IMR-90 (cell line): ENCODE results near the gene FGF3. TPM values are rescaled to one million over a fixed set of nuclear protein-coding genes. Genes with fewer than 3 reads are reported as not detected.

Experiments
- ATAC-seq: fragments of 200-7000 bp; cut with Tn5 transposase; 2 replicates; pipeline ENCODE4 v1.9.1; 2020; ENCODE audit warnings: low read depth, mild to moderate bottlenecking, moderate library complexity
- BruUV-seq: library from RNA; stranded (reverse); fragments of 400-500 nt; replicated peaks from 2 replicates; lab custom pipeline; 2021; lab: Mats Ljungman, UMichigan
- CTCF ChIA-PET: fragments of 300-600 bp; formaldehyde crosslinking; extraction: SDS; loops from one replicate; lab custom pipeline; 2021; ENCODE audit warnings: antibody characterized with exemption; lab: Yijun Ruan, JAX
- POLR2A ChIA-PET: fragments of 300-600 bp; sonication (Branson Sonifier 250); formaldehyde crosslinking; loops from one replicate; lab custom pipeline; 2022; ENCODE audit warnings: antibody characterized with exemption; ENCODE audit not compliant: unreplicated experiment; lab: Charles Lee
- DNase-seq: peaks from one replicate; pipeline ENCODE4 v3.0.0; 2013
- H2AFZ ChIP-seq: replicated peaks from 2 replicates; pipeline ENCODE3; 2013; ENCODE audit warnings: low read length, mild to moderate bottlenecking; ENCODE audit not compliant: poor library complexity
- H2AK5ac ChIP-seq: 2 replicates; pipeline ENCODE4 v1.6.1; 2013; ENCODE audit warnings: low read depth, low read length, inconsistent platforms
- H2AK9ac ChIP-seq: replicated peaks from 2 replicates; pipeline ENCODE3; 2013; ENCODE audit warnings: mild to moderate bottlenecking, low read depth, low read length, moderate library complexity; ENCODE audit not compliant: poor library complexity
- H2BK120ac ChIP-seq: 2 replicates; pipeline ENCODE4 v1.6.1; 2013; ENCODE audit warnings: low read depth, low read length, inconsistent platforms
- H2BK15ac ChIP-seq: 3 replicates; pipeline ENCODE4 v1.6.1; 2013; ENCODE audit warnings: low read depth, low read length, inconsistent platforms
- H2BK20ac ChIP-seq: 2 replicates; pipeline ENCODE4 v1.6.1; 2013; ENCODE audit warnings: low read depth, mild to moderate bottlenecking, inconsistent platforms, low read length, moderate library complexity
- H2BK5ac ChIP-seq: 2 replicates; pipeline ENCODE4 v1.6.1; 2013; ENCODE audit warnings: mild to moderate bottlenecking, low read depth, low read length, inconsistent platforms; ENCODE audit not compliant: poor library complexity, severe bottlenecking
- H3K14ac ChIP-seq: replicated peaks from 2 replicates; pipeline ENCODE4 v1.6.1; 2013; ENCODE audit warnings: low read depth, low read length, inconsistent platforms
- H3K18ac ChIP-seq: 2 replicates; pipeline ENCODE4 v1.6.1; 2013; ENCODE audit warnings: low read depth, low read length, control low read depth
- H3K23ac ChIP-seq: 2 replicates; pipeline ENCODE4 v1.6.1; 2013; ENCODE audit warnings: low read depth, low read length, inconsistent platforms
- H3K27ac ChIP-seq: 2 replicates; pipeline ENCODE4 v1.5.1; 2013; ENCODE audit warnings: mild to moderate bottlenecking, control low read depth, low read length; ENCODE audit not compliant: insufficient read depth
- H3K27me3 ChIP-seq: 2 replicates; pipeline ENCODE4 v1.6.1; 2013; ENCODE audit warnings: low read length; ENCODE audit not compliant: control insufficient read depth, insufficient read depth
- H3K36me3 ChIP-seq: 2 replicates; pipeline ENCODE4 v1.6.1; 2013; ENCODE audit warnings: low read length, mixed read lengths; ENCODE audit not compliant: control insufficient read depth, insufficient read depth
- H3K4ac ChIP-seq: 2 replicates; pipeline ENCODE4 v1.6.1; 2013; ENCODE audit warnings: low read depth, low read length, inconsistent platforms
- H3K4me1 ChIP-seq: 2 replicates; pipeline ENCODE4 v1.6.1; 2013; ENCODE audit warnings: low read length, mixed read lengths; ENCODE audit not compliant: control insufficient read depth, insufficient read depth
- H3K4me2 ChIP-seq: 2 replicates; pipeline ENCODE4 v1.6.1; 2013; ENCODE audit warnings: low read depth, mild to moderate bottlenecking, control low read depth, low read length, moderate library complexity
- H3K4me3 ChIP-seq: 2 replicates; pipeline ENCODE4 v1.5.1; 2013; ENCODE audit warnings: low read depth, mild to moderate bottlenecking, control low read depth, low read length, moderate library complexity; ENCODE audit not compliant: insufficient read depth
- H3K56ac ChIP-seq: 2 replicates; pipeline ENCODE4 v1.6.1; 2013; ENCODE audit warnings: low read length, inconsistent platforms; ENCODE audit not compliant: insufficient read depth; ENCODE audit errors: extremely low read depth
- H3K79me1 ChIP-seq, 2 experiments: 2 replicates each; pipeline ENCODE4 v1.6.1; 2013; ENCODE audit warnings: low read length in 2 of 2, inconsistent platforms in 1 of 2, low read depth in 1 of 2
- H3K9ac ChIP-seq: 2 replicates; pipeline ENCODE4 v1.6.1; 2013; ENCODE audit warnings: low read depth, low read length, control low read depth
- H3K9me1 ChIP-seq: 2 replicates; pipeline ENCODE4 v1.6.1; 2013; ENCODE audit warnings: low read length, inconsistent platforms; ENCODE audit not compliant: insufficient read depth
- H3K9me3 ChIP-seq: 2 replicates; pipeline ENCODE4 v1.6.1; 2013; ENCODE audit warnings: low read length; ENCODE audit not compliant: control insufficient read depth, insufficient read depth
- H4K20me1 ChIP-seq: 2 replicates; pipeline ENCODE4 v1.6.1; 2013; ENCODE audit warnings: low read length, inconsistent platforms; ENCODE audit not compliant: insufficient read depth
- H4K5ac ChIP-seq: 2 replicates; pipeline ENCODE4 v1.6.1; 2013; ENCODE audit warnings: mild to moderate bottlenecking, low read depth, low read length, control low read depth
- H4K8ac ChIP-seq, 2 experiments: 2 replicates each; pipeline ENCODE4 v1.6.1; 2013; ENCODE audit warnings: low read depth in 2 of 2, low read length in 2 of 2, control low read depth in 1 of 2, inconsistent platforms in 1 of 2
- H4K91ac ChIP-seq: 2 replicates; pipeline ENCODE4 v1.6.1; 2013; ENCODE audit warnings: low read depth, low read length, inconsistent platforms; ENCODE audit not compliant: insufficient read depth
- BHLHE40 ChIP-seq: fragments of 150-350 bp; IDR thresholded peaks from 2 replicates; pipeline ENCODE4 v1.6.1; 2016; ENCODE audit warnings: mild to moderate bottlenecking, low read depth, low read length
- CEBPB ChIP-seq: IDR thresholded peaks from 2 replicates; pipeline ENCODE4 v1.6.1; 2012; ENCODE audit warnings: low read depth, low read length, improper control_type of control experiment
- CHD1 ChIP-seq: IDR thresholded peaks from 2 replicates; pipeline ENCODE4 v1.6.1; 2012; ENCODE audit warnings: low read depth, low read length, improper control_type of control experiment
- FOS ChIP-seq: fragments of 150-350 bp; IDR thresholded peaks from 2 replicates; pipeline ENCODE4 v1.6.1; 2016; ENCODE audit warnings: low read depth, low read length
- MAFK ChIP-seq: IDR thresholded peaks from 2 replicates; pipeline ENCODE4 v1.6.1; 2012; ENCODE audit warnings: low read depth, low read length, improper control_type of control experiment
- MAZ ChIP-seq: IDR thresholded peaks from 2 replicates; pipeline ENCODE4 v1.6.1; 2012; ENCODE audit warnings: low read depth, mild to moderate bottlenecking, low read length, improper control_type of control experiment, moderate library complexity, borderline replicate concordance
- MXI1 ChIP-seq: IDR thresholded peaks from 2 replicates; pipeline ENCODE4 v1.6.1; 2012; ENCODE audit warnings: low read depth, mild to moderate bottlenecking, low read length, moderate library complexity, borderline replicate concordance
- NFE2L2 ChIP-seq: fragments of 150-350 bp; IDR thresholded peaks from 2 replicates; pipeline ENCODE4 v1.6.1; 2016; ENCODE audit warnings: low read depth, mild to moderate bottlenecking, low read length
- POLR2A ChIP-seq: IDR thresholded peaks from 2 replicates; pipeline ENCODE4 v1.6.1; 2012; ENCODE audit warnings: mild to moderate bottlenecking, low read depth, low read length
- RCOR1 ChIP-seq: IDR thresholded peaks from 2 replicates; pipeline ENCODE4 v1.6.1; 2012; ENCODE audit warnings: mild to moderate bottlenecking, low read length, improper control_type of control experiment; ENCODE audit not compliant: insufficient replicate concordance
- RFX5 ChIP-seq: IDR thresholded peaks from 2 replicates; pipeline ENCODE4 v1.8.0; 2012; ENCODE audit warnings: low read depth, mild to moderate bottlenecking, low read length, moderate library complexity
- SMC3 ChIP-seq: fragments of 150-350 bp; IDR thresholded peaks from 2 replicates; pipeline ENCODE4 v1.6.1; 2016; ENCODE audit warnings: low read depth, mild to moderate bottlenecking, antibody characterized with exemption, low read length, moderate library complexity
- USF2 ChIP-seq: fragments of 150-350 bp; IDR thresholded peaks from 2 replicates; pipeline ENCODE4 v1.6.1; 2017; ENCODE audit warnings: mild to moderate bottlenecking, antibody characterized with exemption, low read length, low read depth
- WGBS, 2 experiments: methylation state at CpG; one replicate each; pipeline versions ENCODE4 v1.1.5 to v1.1.7; 2013; ENCODE audit warnings: missing lambda C conversion rate in 2 of 2; ENCODE audit not compliant: insufficient read length in 1 of 2; ENCODE audit errors: extremely low coverage in 2 of 2; 5-methylcytosine and 5-hydroxymethylcytosine counted together
- dilution Hi-C: fragments of 300-500 bp; cut with HindIII; formaldehyde crosslinking; loops from one replicate; pipeline ENCODE4 v1.14.3; 2018; ENCODE audit warnings: low sequenced_read_pairs; ENCODE audit not compliant: unreplicated experiment
- in situ Hi-C: fragments of 300-500 bp; cut with MboI; formaldehyde crosslinking; loops from 3 replicates; pipeline ENCODE4 v1.14.3; 2019; ENCODE audit warnings: low sequenced_read_pairs, inconsistent platforms, mixed read lengths
- intact Hi-C: fragments of 100-400 bp; cut with micrococcal nuclease; formaldehyde crosslinking; loops from 2 replicates; pipeline ENCODE4 v1.10.0; 2022
- polyA plus RNA-seq, 3 experiments: library from polyadenylated mRNA; depleted of rRNA; stranded (reverse); fragments of >200 nt; gene quantifications; 2 replicates each; pipeline ENCODE4 v1.2.3, GENCODE V29; 2012; ENCODE audit warnings: low replicate concordance in 1 of 3
- total RNA-seq: library from RNA; depleted of rRNA; stranded (reverse); fragments of >200 nt; gene quantifications from 2 replicates; pipeline ENCODE4 v1.2.3, GENCODE V29; 2012
- TF ChIP-seq, protein P1 (sequence below): fragments of 150-350 bp; IDR thresholded peaks from 2 replicates; pipeline ENCODE4 v1.6.1; 2016; ENCODE audit warnings: low read depth, mild to moderate bottlenecking, low read length, moderate library complexity, borderline replicate concordance
- TF ChIP-seq, protein P2 (sequence below): conservative IDR thresholded peaks from 2 replicates; pipeline ENCODE4 v1.5.1; 2012; ENCODE audit warnings: mild to moderate bottlenecking, low read depth, low read length, improper control_type of control experiment

Gene FGF3
- total and polyA plus RNA-seq, 2 of the 4 experiments (the other 2 are of a cell fraction) = not detected

- BruUV-seq = no TSS peak
- H4K5ac ChIP-seq = no peak overlapping the region
- H2AK9ac ChIP-seq = no peak overlapping the region
- no peak overlapping the region for H4K91ac ChIP-seq
- H4K8ac ChIP-seq = no peak overlapping the region
- H2AK5ac ChIP-seq = no peak overlapping the region
- H2BK20ac ChIP-seq = no peak overlapping the region
- WGBS, 2 experiments = 1% methylated on average over 81 of the region's 107 CpGs; no CpG with 5 or more reads in 1 of the 2 experiments
- H3K27ac ChIP-seq = no peak overlapping the region
- H3K9ac ChIP-seq = no peak overlapping the region
- H3K14ac ChIP-seq = no peak overlapping the region
- CTCF ChIA-PET = no interaction called here
- POLR2A ChIA-PET = no interaction called here
- ATAC-seq = no peak
- H3K9me1 ChIP-seq = no peaks in the 10 kb centered on the region
- no peak overlapping the region for H2BK120ac ChIP-seq
- no peak overlapping the region for H3K4ac ChIP-seq
- no peak overlapping the region for H2BK5ac ChIP-seq
- no peaks in the 10 kb centered on the region for H3K79me1 ChIP-seq
- no peak overlapping the region for H2BK15ac ChIP-seq
- no peak overlapping the region for H3K23ac ChIP-seq
- H3K36me3 ChIP-seq = no peaks in the 10 kb centered on the region
- no peak overlapping the region for H3K18ac ChIP-seq
- H3K4me2 ChIP-seq = no peak overlapping the region
- H4K20me1 ChIP-seq = no peaks in the 10 kb centered on the region; the same call in 1 of the 2 replicates
- in situ Hi-C loops = no loop called here
- H2AFZ ChIP-seq = peak overlapping the region; percentile 19
- dilution Hi-C loops = no loop called here
- no peak overlapping the region for H3K4me3 ChIP-seq
- H3K27me3 ChIP-seq = peaks cover 92% of the 10 kb centered on the region
- peaks cover 2% of the 10 kb centered on the region for H3K9me3 ChIP-seq
- H3K4me1 ChIP-seq = no peaks in the 10 kb centered on the region
- DNase-seq = no peak
- intact Hi-C loops = no loop called here
- H3K56ac ChIP-seq = no peak overlapping the region
- TF ChIP-seq MAFK = no peak
- no peak for TF ChIP-seq MXI1
- TF ChIP-seq, protein P1, sequence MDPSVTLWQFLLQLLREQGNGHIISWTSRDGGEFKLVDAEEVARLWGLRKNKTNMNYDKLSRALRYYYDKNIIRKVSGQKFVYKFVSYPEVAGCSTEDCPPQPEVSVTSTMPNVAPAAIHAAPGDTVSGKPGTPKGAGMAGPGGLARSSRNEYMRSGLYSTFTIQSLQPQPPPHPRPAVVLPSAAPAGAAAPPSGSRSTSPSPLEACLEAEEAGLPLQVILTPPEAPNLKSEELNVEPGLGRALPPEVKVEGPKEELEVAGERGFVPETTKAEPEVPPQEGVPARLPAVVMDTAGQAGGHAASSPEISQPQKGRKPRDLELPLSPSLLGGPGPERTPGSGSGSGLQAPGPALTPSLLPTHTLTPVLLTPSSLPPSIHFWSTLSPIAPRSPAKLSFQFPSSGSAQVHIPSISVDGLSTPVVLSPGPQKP = no peak
- TF ChIP-seq FOS = no peak
- no peak for TF ChIP-seq RFX5
- no peak for TF ChIP-seq USF2
- no peak for TF ChIP-seq RCOR1
- no peak for TF ChIP-seq POLR2A
- no peak for TF ChIP-seq NFE2L2
- no peak for TF ChIP-seq MAZ
- no peak for TF ChIP-seq CHD1
- TF ChIP-seq CEBPB = no peak
- no peak for TF ChIP-seq BHLHE40
- TF ChIP-seq, protein P2, sequence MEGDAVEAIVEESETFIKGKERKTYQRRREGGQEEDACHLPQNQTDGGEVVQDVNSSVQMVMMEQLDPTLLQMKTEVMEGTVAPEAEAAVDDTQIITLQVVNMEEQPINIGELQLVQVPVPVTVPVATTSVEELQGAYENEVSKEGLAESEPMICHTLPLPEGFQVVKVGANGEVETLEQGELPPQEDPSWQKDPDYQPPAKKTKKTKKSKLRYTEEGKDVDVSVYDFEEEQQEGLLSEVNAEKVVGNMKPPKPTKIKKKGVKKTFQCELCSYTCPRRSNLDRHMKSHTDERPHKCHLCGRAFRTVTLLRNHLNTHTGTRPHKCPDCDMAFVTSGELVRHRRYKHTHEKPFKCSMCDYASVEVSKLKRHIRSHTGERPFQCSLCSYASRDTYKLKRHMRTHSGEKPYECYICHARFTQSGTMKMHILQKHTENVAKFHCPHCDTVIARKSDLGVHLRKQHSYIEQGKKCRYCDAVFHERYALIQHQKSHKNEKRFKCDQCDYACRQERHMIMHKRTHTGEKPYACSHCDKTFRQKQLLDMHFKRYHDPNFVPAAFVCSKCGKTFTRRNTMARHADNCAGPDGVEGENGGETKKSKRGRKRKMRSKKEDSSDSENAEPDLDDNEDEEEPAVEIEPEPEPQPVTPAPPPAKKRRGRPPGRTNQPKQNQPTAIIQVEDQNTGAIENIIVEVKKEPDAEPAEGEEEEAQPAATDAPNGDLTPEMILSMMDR = no peak
- TF ChIP-seq SMC3 = no peak
Observed at GRCh38 chr11:69774354-69775162, 44.7 kb downstream of the FGF3 start.
